Uterus (tissue), 4 donors: ENCODE measurements around the gene ZFHX2. TPM values are rescaled to one million over a fixed set of nuclear protein-coding genes. Genes with fewer than 3 reads are reported as not detected.

ENCODE experiments used
- DNase-seq, 2 donors: peaks; one replicate each; pipeline ENCODE4 v3.0.0-alpha.2; 2019 to 2020
- H3K27ac ChIP-seq, 2 donors: fragments of 200-600 bp; sonication (generic); 1 replicate in 1 of 2; 2 replicates in 1 of 2; pipeline ENCODE4 v1.5.1; 2016 to 2018
- H3K27me3 ChIP-seq, 2 donors: fragments of 200-600 bp; sonication (generic); one replicate each; pipeline ENCODE4 v1.5.1; 2018 to 2019; ENCODE audit warnings: control low read depth in 1 of 2
- H3K36me3 ChIP-seq, 2 donors: fragments of 200-600 bp; sonication (generic); one replicate each; pipeline ENCODE4 v1.5.1; 2019; ENCODE audit warnings: control low read depth in 1 of 2
- H3K4me1 ChIP-seq, 2 donors: fragments of 200-600 bp; sonication (generic); one replicate each; pipeline ENCODE4 v1.5.1; 2018 to 2019; ENCODE audit warnings: control low read depth in 1 of 2
- H3K4me3 ChIP-seq, 2 donors: fragments of 200-600 bp; sonication (generic); 1 replicate in 1 of 2; 2 replicates in 1 of 2; pipeline ENCODE4 v1.5.1; 2018 to 2019; ENCODE audit warnings: mild to moderate bottlenecking in 1 of 2
- H3K9me3 ChIP-seq, 2 donors: fragments of 200-600 bp; sonication (generic); one replicate each; pipeline ENCODE4 v1.5.1; 2019; ENCODE audit warnings: control low read depth in 1 of 2
- CTCF ChIP-seq, 4 experiments: fragments of 200-600 bp in 2 of 4; fragments of 450-650 bp in 2 of 4; sonication (generic) in 2 of 4; IDR thresholded peaks; one replicate each; pipeline ENCODE4 v1.5.1; 2016 to 2019; ENCODE audit warnings: antibody characterized with exemption in 4 of 4, mild to moderate bottlenecking in 2 of 4, moderate library complexity in 1 of 4
- POLR2A ChIP-seq, 2 donors: fragments of 450-650 bp; IDR thresholded peaks; one replicate each; pipeline ENCODE4 v1.6.1; 2016; ENCODE audit warnings: antibody characterized with exemption in 2 of 2, mild to moderate bottlenecking in 1 of 2, moderate library complexity in 1 of 2
- intact Hi-C: fragments of 100-400 bp; cut with DNase I; formaldehyde crosslinking; loops from one replicate; pipeline ENCODE4 v1.15.1; 2023; ENCODE audit warnings: low total_unique reads
- total RNA-seq, 4 donors: library from RNA; depleted of rRNA in 3 of 4; stranded (reverse); fragments of >200 nt in 3 of 4; gene quantifications; one replicate each; pipeline versions ENCODE4 v1.1.0 to v1.2.4, GENCODE V29; 2014 to 2023
- donor health status: DM: yes; HTN: yes; CAD: no.

ZFHX2 gene
- total RNA-seq, 4 donors from 2014 or later = 0.35 to 1.7 TPM; not detected in 2

GRCh38 chr14:23513005-23513817, 38.4 kb downstream of the ZFHX2 start:
- no peaks in the 10 kb centered on the region for H3K4me1 ChIP-seq
- H3K27me3 ChIP-seq = no peaks in the 10 kb centered on the region
- TF ChIP-seq POLR2A (IDR thresholded peaks at IDR 0.05) (no peak), CTCF (IDR thresholded peaks at IDR 0.05) (no peak)
- no peak overlapping the region for H3K27ac ChIP-seq
- H3K9me3 ChIP-seq = no peaks in the 10 kb centered on the region
- no peaks in the 10 kb centered on the region for H3K36me3 ChIP-seq
- H3K4me3 ChIP-seq = no peak overlapping the region
- intact Hi-C loops = no loop called here
- no peak for DNase-seq

- H3K27ac ChIP-seq = no peak overlapping the region
- no peaks in the 10 kb centered on the region for H3K9me3 ChIP-seq
- H3K4me1 ChIP-seq = no peaks in the 10 kb centered on the region
- DNase-seq = no peak
- no peak overlapping the region for H3K4me3 ChIP-seq
- H3K27me3 ChIP-seq = no peaks in the 10 kb centered on the region
- H3K36me3 ChIP-seq = no peaks in the 10 kb centered on the region
- intact Hi-C loops = no loop called here
- no peak for TF ChIP-seq CTCF (IDR thresholded peaks at IDR 0.05)
These were observed 39.4 kb downstream of the ZFHX2 start for GRCh38 chr14:23512156-23512555.

GRCh38 chr14:23494223-23494622, 57.3 kb downstream of the ZFHX2 start:
- no peaks in the 10 kb centered on the region for H3K4me1 ChIP-seq
- DNase-seq = no peak
- H3K27ac ChIP-seq = no peak overlapping the region
- TF ChIP-seq POLR2A (IDR thresholded peaks at IDR 0.05) (no peak), CTCF (IDR thresholded peaks at IDR 0.05) (no peak)
- H3K9me3 ChIP-seq = no peaks in the 10 kb centered on the region
- intact Hi-C loops = no loop called here
- no peaks in the 10 kb centered on the region for H3K27me3 ChIP-seq
- no peak overlapping the region for H3K4me3 ChIP-seq
- H3K36me3 ChIP-seq = no peaks in the 10 kb centered on the region

GRCh38 chr14:23492618-23493272, 58.8 kb downstream of the ZFHX2 start:
- H3K9me3 ChIP-seq = no peaks in the 10 kb centered on the region
- intact Hi-C loops = no loop called here
- no peak for DNase-seq
- no peak overlapping the region for H3K4me3 ChIP-seq
- TF ChIP-seq POLR2A (IDR thresholded peaks at IDR 0.05) (no peak), CTCF (IDR thresholded peaks at IDR 0.05) (no peak)
- no peak overlapping the region for H3K27ac ChIP-seq
- no peaks in the 10 kb centered on the region for H3K4me1 ChIP-seq
- H3K36me3 ChIP-seq = no peaks in the 10 kb centered on the region
- no peaks in the 10 kb centered on the region for H3K27me3 ChIP-seq

GRCh38 chr14:23487216-23487615, 64.3 kb downstream of the ZFHX2 start:
- H3K9me3 ChIP-seq = no peaks in the 10 kb centered on the region
- intact Hi-C loops = no loop called here
- H3K4me1 ChIP-seq = no peaks in the 10 kb centered on the region
- DNase-seq = no peak
- H3K27me3 ChIP-seq = no peaks in the 10 kb centered on the region
- no peak overlapping the region for H3K4me3 ChIP-seq
- H3K36me3 ChIP-seq = no peaks in the 10 kb centered on the region
- TF ChIP-seq CTCF (IDR thresholded peaks at IDR 0.05) = no peak
- TF ChIP-seq POLR2A (IDR thresholded peaks at IDR 0.05) = no peak
- no peak overlapping the region for H3K27ac ChIP-seq
